Skeletal muscle cell (primary cell): Measurements from ENCODE around the gene DCAF15.

Source experiments
- DNase-seq: peaks from one replicate; pipeline ENCODE4 v3.0.0-alpha.2; 2010; ENCODE audit warnings: low read depth
- H3K4me3 ChIP-seq: 2 replicates; pipeline ENCODE4 v1.5.1; 2011; ENCODE audit warnings: low read depth, mild to moderate bottlenecking, control low read depth, low read length, moderate library complexity

The DCAF15 gene

GRCh38 chr19:13929956-13930355 lies 22.4 kb upstream of the DCAF15 start:
- no peak overlapping the region for H3K4me3 ChIP-seq
- DNase-seq, result no peak

GRCh38 chr19:13930402-13930801 lies 21.9 kb upstream of the DCAF15 start:
- H3K4me3 ChIP-seq, result no peak overlapping the region
- DNase-seq, result no peak

- no peak overlapping the region for H3K4me3 ChIP-seq
- no peak for DNase-seq
Observed at GRCh38 chr19:13931391-13932148, 20.7 kb upstream of the DCAF15 start.

- DNase-seq, result no peak
- no peak overlapping the region for H3K4me3 ChIP-seq
Observed at GRCh38 chr19:13932149-13932637, 20.1 kb upstream of the DCAF15 start.

GRCh38 chr19:13932911-13933393 lies 19.4 kb upstream of the DCAF15 start:
- H3K4me3 ChIP-seq, result no peak overlapping the region
- no peak for DNase-seq

- no peak for DNase-seq
- H3K4me3 ChIP-seq, result no peak overlapping the region
Observed at GRCh38 chr19:13934785-13935109, 17.6 kb upstream of the DCAF15 start.

- no peak for DNase-seq
- no peak overlapping the region for H3K4me3 ChIP-seq
Observed at GRCh38 chr19:13935765-13936510, 16.4 kb upstream of the DCAF15 start.

- no peak for DNase-seq
- H3K4me3 ChIP-seq, result peak overlapping the region; percentile 57
Observed at GRCh38 chr19:13937479-13938300, 14.6 kb upstream of the DCAF15 start.

- DNase-seq, result peak; percentile 36
Observed at GRCh38 chr19:13938301-13939064, 13.8 kb upstream of the DCAF15 start, which contains the start of gene PODNL1. Gene PODNL1 (minus strand): TSS chr19:13938417. CDS start chr19:13938181, 236 bp downstream.

GRCh38 chr19:13942023-13942684 lies 10.2 kb upstream of the DCAF15 start:
- H3K4me3 ChIP-seq, result no peak overlapping the region
- DNase-seq, result no peak

More at GRCh38 chr19:13938301-13939064, 13.8 kb upstream of the DCAF15 start, which contains the start of gene PODNL1:
- peak within 1 kb of the TSS; percentile 57 for H3K4me3 ChIP-seq

GRCh38 chr19:13946414-13946813 lies 5.9 kb upstream of the DCAF15 start:
- H3K4me3 ChIP-seq, result no peak overlapping the region
- no peak for DNase-seq

GRCh38 chr19:13951043-13951442 lies 1.3 kb upstream of the DCAF15 start:
- no peak for DNase-seq
- no peak overlapping the region for H3K4me3 ChIP-seq

GRCh38 chr19:13951799-13952153 lies 533 bp upstream of the DCAF15 start:
- H3K4me3 ChIP-seq, result peak overlapping the region; percentile 53
- DNase-seq, result no peak

- DNase-seq, result peak; percentile 13
- H3K4me3 ChIP-seq, result peak overlapping the region; percentile 71
Observed at GRCh38 chr19:13952931-13953531, 722 bp downstream of the DCAF15 start.

- DNase-seq, result no peak
- no peak overlapping the region for H3K4me3 ChIP-seq
Observed at GRCh38 chr19:13954185-13954584, 1.9 kb downstream of the DCAF15 start.

GRCh38 chr19:13955662-13956364 lies 3.5 kb downstream of the DCAF15 start:
- no peak overlapping the region for H3K4me3 ChIP-seq
- DNase-seq, result no peak

GRCh38 chr19:13956365-13956744 lies 4.0 kb downstream of the DCAF15 start:
- no peak for DNase-seq
- no peak overlapping the region for H3K4me3 ChIP-seq

- no peak overlapping the region for H3K4me3 ChIP-seq
- DNase-seq, result no peak
Observed at GRCh38 chr19:13957051-13957450, 4.7 kb downstream of the DCAF15 start.
